H9 (cell line): ENCODE results near the gene RHOD. TPM values are rescaled to one million over a fixed set of nuclear protein-coding genes. Genes with fewer than 3 reads are reported as not detected.

Experiments
- DNase-seq: peaks from one replicate; pipeline ENCODE4 v3.0.0-alpha.2; 2017
- H2AFZ ChIP-seq: one replicate; pipeline ENCODE4 v1.6.1; 2013; ENCODE audit warnings: mild to moderate bottlenecking, low read length, control low read depth, moderate library complexity
- H2AK5ac ChIP-seq: 2 replicates; pipeline ENCODE4 v1.6.1; 2013; ENCODE audit warnings: low read length, control low read depth, mixed read lengths; ENCODE audit not compliant: insufficient read length
- H2BK120ac ChIP-seq: one replicate; pipeline ENCODE4 v1.6.1; 2013; ENCODE audit warnings: low read depth, mild to moderate bottlenecking, low read length, control low read depth, inconsistent platforms; ENCODE audit not compliant: poor library complexity, severe bottlenecking
- H2BK12ac ChIP-seq: 2 replicates; pipeline ENCODE4 v1.6.1; 2013; ENCODE audit warnings: low read length, control low read depth, mixed read lengths, low read depth; ENCODE audit not compliant: insufficient read length
- H2BK15ac ChIP-seq: 2 replicates; pipeline ENCODE4 v1.6.1; 2013; ENCODE audit warnings: low read depth, low read length, control low read depth
- H2BK20ac ChIP-seq: one replicate; pipeline ENCODE4 v1.6.1; 2013; ENCODE audit warnings: low read depth, mild to moderate bottlenecking, low read length, control low read depth, inconsistent platforms; ENCODE audit not compliant: poor library complexity, severe bottlenecking
- H2BK5ac ChIP-seq: 2 replicates; pipeline ENCODE4 v1.6.1; 2013; ENCODE audit warnings: low read length, control low read depth, mixed read lengths; ENCODE audit not compliant: insufficient read length
- H3K14ac ChIP-seq: 2 replicates; pipeline ENCODE4 v1.6.1; 2013; ENCODE audit warnings: low read length, control low read depth; ENCODE audit not compliant: insufficient read depth
- H3K18ac ChIP-seq: 2 replicates; pipeline ENCODE4 v1.6.1; 2013; ENCODE audit warnings: low read depth, mild to moderate bottlenecking, mixed read lengths, low read length, control low read depth; ENCODE audit not compliant: insufficient read length
- H3K23ac ChIP-seq: 2 replicates; pipeline ENCODE4 v1.6.1; 2013; ENCODE audit warnings: low read length, control low read depth, mixed read lengths, low read depth; ENCODE audit not compliant: insufficient read length
- H3K23me2 ChIP-seq: 2 replicates; pipeline ENCODE4 v1.6.1; 2013; ENCODE audit warnings: low read depth, mild to moderate bottlenecking, mixed read lengths, low read length, control low read depth; ENCODE audit not compliant: insufficient read length, poor library complexity, severe bottlenecking
- H3K27ac ChIP-seq: 2 replicates; pipeline ENCODE4 v1.5.1; 2013; ENCODE audit warnings: low read length, control low read depth, mixed read lengths, low read depth; ENCODE audit not compliant: insufficient read length
- H3K27me3 ChIP-seq: 2 replicates; pipeline ENCODE4 v1.6.1; 2013; ENCODE audit warnings: low read length, control low read depth, inconsistent platforms; ENCODE audit not compliant: insufficient read depth
- H3K4ac ChIP-seq: 2 replicates; pipeline ENCODE4 v1.6.1; 2013; ENCODE audit warnings: low read depth, mild to moderate bottlenecking, control low read depth, inconsistent platforms, low read length, moderate library complexity
- H3K4me1 ChIP-seq: 2 replicates; pipeline ENCODE4 v1.6.1; 2013; ENCODE audit warnings: low read length, control low read depth, inconsistent platforms; ENCODE audit not compliant: insufficient read depth
- H3K4me2 ChIP-seq: 2 replicates; pipeline ENCODE4 v1.6.1; 2013; ENCODE audit warnings: low read length, control low read depth, mixed read lengths; ENCODE audit not compliant: insufficient read length, insufficient read depth
- H3K56ac ChIP-seq: 2 replicates; pipeline ENCODE4 v1.6.1; 2013; ENCODE audit warnings: low read depth, mild to moderate bottlenecking, mixed read lengths, low read length, control low read depth; ENCODE audit not compliant: insufficient read length
- H3K79me1 ChIP-seq: 2 replicates; pipeline ENCODE4 v1.6.1; 2013; ENCODE audit warnings: low read depth, mild to moderate bottlenecking, moderate library complexity, low read length, control low read depth, inconsistent platforms; ENCODE audit not compliant: insufficient read depth, poor library complexity, severe bottlenecking
- H3K79me2 ChIP-seq: 2 replicates; pipeline ENCODE4 v1.6.1; 2013; ENCODE audit warnings: low read length, control low read depth, inconsistent platforms; ENCODE audit not compliant: insufficient read depth
- H3K9ac ChIP-seq: 2 replicates; pipeline ENCODE4 v1.6.1; 2013; ENCODE audit warnings: low read length, control low read depth, mixed read lengths; ENCODE audit not compliant: insufficient read length; ENCODE audit errors: extremely low read depth
- H3K9me3 ChIP-seq: one replicate; pipeline ENCODE4 v1.6.1; 2013; ENCODE audit warnings: low read depth, low read length, inconsistent platforms; ENCODE audit not compliant: control insufficient read depth
- H3T11ph ChIP-seq: one replicate; pipeline ENCODE4 v1.6.1; 2013; ENCODE audit warnings: mild to moderate bottlenecking, low read length, control low read depth, inconsistent platforms
- H4K20me1 ChIP-seq: one replicate; pipeline ENCODE4 v1.6.1; 2013; ENCODE audit not compliant: control insufficient read depth, insufficient read length, insufficient read depth
- H4K5ac ChIP-seq: 2 replicates; pipeline ENCODE4 v1.6.1; 2013; ENCODE audit warnings: low read depth, mild to moderate bottlenecking, mixed read lengths, low read length, control low read depth; ENCODE audit not compliant: insufficient read length
- H4K8ac ChIP-seq: replicated peaks from 2 replicates; pipeline ENCODE4 v1.6.1; 2013; ENCODE audit warnings: low read length, control low read depth, mixed read lengths, low read depth; ENCODE audit not compliant: insufficient read length
- H4K91ac ChIP-seq: 2 replicates; pipeline ENCODE4 v1.6.1; 2013; ENCODE audit warnings: low read depth, mild to moderate bottlenecking, moderate library complexity, mixed read lengths, low read length, control low read depth; ENCODE audit not compliant: insufficient read length
- H3K27ac Mint-ChIP-seq, 3 experiments: 2 replicates in 2 of 3; 3 replicates in 1 of 3; pipeline ENCODE4 v1.8.0; 2020 to 2021; ENCODE audit warnings: mixed read lengths in 3 of 3, mild to moderate bottlenecking in 1 of 3, moderate library complexity in 1 of 3
- H3K27me3 Mint-ChIP-seq: 2 replicates; pipeline ENCODE4 v1.8.0; 2021; ENCODE audit warnings: low read depth, mild to moderate bottlenecking, moderate library complexity, mixed read lengths
- H3K36me3 Mint-ChIP-seq, 3 experiments: 2 replicates in 2 of 3; 3 replicates in 1 of 3; pipeline ENCODE4 v1.8.0; 2020 to 2021; ENCODE audit warnings: low read depth in 3 of 3, mixed read lengths in 3 of 3; ENCODE audit not compliant: insufficient read depth in 1 of 3
- H3K4me1 Mint-ChIP-seq, 2 experiments: 2 replicates each; pipeline ENCODE4 v1.8.0; 2020; ENCODE audit warnings: mixed read lengths in 2 of 2
- H3K4me3 Mint-ChIP-seq, 2 experiments: 2 replicates in 1 of 2; 3 replicates in 1 of 2; pipeline ENCODE4 v1.8.0; 2020 to 2021; ENCODE audit warnings: mild to moderate bottlenecking in 2 of 2, mixed read lengths in 2 of 2, moderate library complexity in 1 of 2
- H3K9me3 Mint-ChIP-seq, 2 experiments: 2 replicates in 1 of 2; 3 replicates in 1 of 2; pipeline ENCODE4 v1.8.0; 2020; ENCODE audit warnings: mild to moderate bottlenecking in 2 of 2, mixed read lengths in 2 of 2, moderate library complexity in 1 of 2
- CTCF ChIP-seq: fragments of 200-600 bp; sonication (generic); conservative IDR thresholded peaks from 3 replicates; pipeline ENCODE4 v1.8.0; 2021; ENCODE audit warnings: antibody characterized with exemption, mild to moderate bottlenecking
- WGBS: extraction: QIAGEN DNeasy Blood & Tissue Kit; methylation state at CpG from one replicate; pipeline ENCODE4 v1.1.7; 2013; ENCODE audit warnings: missing lambda C conversion rate, low lambda C conversion rate, mixed read lengths; ENCODE audit not compliant: insufficient read length; ENCODE audit errors: extremely low coverage; 5-methylcytosine and 5-hydroxymethylcytosine counted together
- total RNA-seq: library from RNA; stranded (reverse); gene quantifications from 2 replicates; pipeline ENCODE4 v1.2.1, GENCODE V29; 2021

Gene RHOD
- total RNA-seq, 1 experiment from 2014 or later: 14.8 TPM

- Histone ChIP-seq H2AFZ (no peak overlapping the region), H2BK20ac (no peak overlapping the region), H3K27ac (no peak overlapping the region), H3K56ac (no peak overlapping the region), H3K9me3 (no peaks in the 10 kb centered on the region), H4K8ac (no peak overlapping the region), H3K79me2 (no peaks in the 10 kb centered on the region), H3K4ac (no peak overlapping the region), H2BK5ac (no peak overlapping the region), H4K5ac (no peak overlapping the region), H2BK15ac (no peak overlapping the region), H3K14ac (no peak overlapping the region), H3K4me1 (no peaks in the 10 kb centered on the region), H4K20me1 (no peaks in the 10 kb centered on the region), H3K4me2 (no peak overlapping the region), H3K23me2 (peaks cover 3% of the 10 kb centered on the region), H4K91ac (no peak overlapping the region), H3K9ac (no peak overlapping the region), H3K27me3 (no peaks in the 10 kb centered on the region), H3K79me1 (no peaks in the 10 kb centered on the region), H3K18ac (no peak overlapping the region), H2BK12ac (no peak overlapping the region), H3K23ac (no peak overlapping the region), H2BK120ac (no peak overlapping the region), H2AK5ac (no peak overlapping the region), H3T11ph (no peak overlapping the region)
- no peak for TF ChIP-seq CTCF
- peaks cover 0 to 6% of the 10 kb centered on the region in 2 experiments; a peak in 3 of 4 replicates for H3K4me1 Mint-ChIP-seq
- H3K27ac Mint-ChIP-seq: no peak overlapping the region
- no peaks in the 10 kb centered on the region; a peak in 2 of 7 replicates for H3K36me3 Mint-ChIP-seq
- H3K4me3 Mint-ChIP-seq: no peak overlapping the region
- H3K9me3 Mint-ChIP-seq: no peaks in the 10 kb centered on the region
- H3K27me3 Mint-ChIP-seq: no peaks in the 10 kb centered on the region; the same call in 1 of the 2 replicates
- DNase-seq: no peak
- WGBS: no CpG with 5 or more reads among the region's 11 CpGs
Measured at GRCh38 chr11:67072295-67072694, 15.6 kb downstream of the RHOD start.
